GM23338 (cell line): ENCODE results near the gene ZNF497. TPM values are rescaled to one million over a fixed set of nuclear protein-coding genes. Genes with fewer than 3 reads are reported as not detected.

Experiments
- ATAC-seq: fragments of 200-7000 bp; cut with Tn5 transposase; 3 replicates; pipeline ENCODE4 v1.9.1; 2020
- DNase-seq: peaks from one replicate; pipeline ENCODE4 v3.0.0-alpha.2; 2015; ENCODE audit warnings: low spot score
- H2AFZ ChIP-seq: fragments of 200-600 bp; sonication (generic); 2 replicates; pipeline ENCODE4 v1.8.0; 2016; ENCODE audit warnings: antibody characterized with exemption, mild to moderate bottlenecking, moderate library complexity
- H3F3A ChIP-seq: fragments of 200-600 bp; sonication (generic); replicated peaks from 2 replicates; pipeline ENCODE4 v1.8.0; 2017; ENCODE audit warnings: antibody characterized with exemption, mixed run types, low read depth
- H3K27ac ChIP-seq: fragments of 200-600 bp; sonication (generic); 2 replicates; pipeline ENCODE4 v1.6.1; 2016; ENCODE audit warnings: low read depth
- H3K27me3 ChIP-seq: fragments of 200-600 bp; sonication (generic); 2 replicates; pipeline ENCODE4 v1.8.0; 2016; ENCODE audit warnings: mild to moderate bottlenecking, mixed run types, moderate library complexity; ENCODE audit not compliant: insufficient read depth
- H3K36me3 ChIP-seq: fragments of 200-600 bp; sonication (generic); 2 replicates; pipeline ENCODE4 v1.8.0; 2016; ENCODE audit warnings: mild to moderate bottlenecking; ENCODE audit not compliant: insufficient read depth
- H3K4me1 ChIP-seq: fragments of 200-600 bp; sonication (generic); 2 replicates; pipeline ENCODE4 v1.8.0; 2016; ENCODE audit warnings: mild to moderate bottlenecking, moderate library complexity; ENCODE audit not compliant: insufficient read depth
- H3K4me2 ChIP-seq: fragments of 200-600 bp; sonication (generic); 2 replicates; pipeline ENCODE4 v1.7.1; 2017; ENCODE audit warnings: mixed run types
- H3K4me3 ChIP-seq: fragments of 200-600 bp; sonication (generic); 2 replicates; pipeline ENCODE4 v1.6.1; 2016; ENCODE audit warnings: mixed run types
- H3K79me2 ChIP-seq: fragments of 200-600 bp; sonication (generic); replicated peaks from 2 replicates; pipeline ENCODE4 v1.8.0; 2017; ENCODE audit warnings: mild to moderate bottlenecking; ENCODE audit not compliant: insufficient read depth
- H3K9me2 ChIP-seq: fragments of 200-600 bp; sonication (generic); 2 replicates; pipeline ENCODE4 v1.8.0; 2017; ENCODE audit not compliant: insufficient read depth
- H4K20me1 ChIP-seq: fragments of 200-600 bp; sonication (generic); replicated peaks from 2 replicates; pipeline ENCODE4 v1.8.0; 2017; ENCODE audit warnings: mild to moderate bottlenecking; ENCODE audit not compliant: insufficient read depth
- H3K27ac Mint-ChIP-seq: 2 replicates; pipeline ENCODE4 v1.8.0; 2020; ENCODE audit warnings: inconsistent platforms, mild to moderate bottlenecking, moderate library complexity, mixed read lengths
- H3K27me3 Mint-ChIP-seq: 3 replicates; pipeline ENCODE4 v1.8.0; 2022; ENCODE audit warnings: low read depth, mild to moderate bottlenecking, moderate library complexity, mixed read lengths, inconsistent platforms; ENCODE audit not compliant: insufficient read depth, poor library complexity
- H3K36me3 Mint-ChIP-seq: 3 replicates; pipeline ENCODE4 v1.8.0; 2021; ENCODE audit warnings: low read depth, mild to moderate bottlenecking, inconsistent platforms, moderate library complexity, mixed read lengths
- H3K4me1 Mint-ChIP-seq: 3 replicates; pipeline ENCODE4 v1.8.0; 2020; ENCODE audit warnings: mild to moderate bottlenecking, inconsistent platforms, mixed read lengths
- H3K4me3 Mint-ChIP-seq: 3 replicates; pipeline ENCODE4 v1.8.0; 2021; ENCODE audit warnings: moderate library complexity, mild to moderate bottlenecking, inconsistent platforms, mixed read lengths
- H3K9me3 Mint-ChIP-seq: 3 replicates; pipeline ENCODE4 v1.8.0; 2020; ENCODE audit warnings: moderate library complexity, mild to moderate bottlenecking, inconsistent platforms, mixed read lengths
- CREB1 ChIP-seq: fragments of 250-450 bp; sonication (Bioruptor Pico); IDR thresholded peaks from 2 replicates; pipeline ENCODE4 v1.5.0; 2020; ENCODE audit warnings: low read depth, mild to moderate bottlenecking, moderate library complexity
- CTCF ChIP-seq, 2 experiments: fragments of 200-600 bp in 1 of 2; sonication (generic) in 1 of 2; conservative IDR thresholded peaks; 2 replicates each; pipeline versions ENCODE4 v1.5.1 to v1.6.1; 2016 to 2017; ENCODE audit warnings: antibody characterized with exemption in 2 of 2, low read depth in 2 of 2, mild to moderate bottlenecking in 2 of 2, moderate library complexity in 1 of 2
- EZH2 ChIP-seq: fragments of 200-600 bp; sonication (generic); IDR thresholded peaks from one replicate; pipeline ENCODE4 v1.8.0; 2017; ENCODE audit warnings: antibody characterized with exemption, mild to moderate bottlenecking, low read depth; ENCODE audit not compliant: unreplicated experiment
- EZH2phosphoT487 ChIP-seq: fragments of 200-600 bp; sonication (generic); IDR thresholded peaks from one replicate; pipeline ENCODE4 v1.8.1; 2018; ENCODE audit warnings: antibody characterized with exemption; ENCODE audit not compliant: unreplicated experiment
- JUNB ChIP-seq: IDR thresholded peaks from one replicate; pipeline ENCODE4 v1.6.1; 2016; ENCODE audit warnings: antibody characterized with exemption; ENCODE audit not compliant: unreplicated experiment
- NANOG ChIP-seq: IDR thresholded peaks from 2 replicates; pipeline ENCODE4 v1.6.1; 2016; ENCODE audit warnings: antibody characterized with exemption, borderline replicate concordance
- POLR2AphosphoS5 ChIP-seq: IDR thresholded peaks from 2 replicates; pipeline ENCODE4 v1.6.1; 2016; ENCODE audit warnings: antibody characterized with exemption, low read depth
- REST ChIP-seq: IDR thresholded peaks from one replicate; pipeline ENCODE4 v1.6.1; 2018; ENCODE audit warnings: antibody characterized with exemption; ENCODE audit not compliant: unreplicated experiment
- STAT1 ChIP-seq: IDR thresholded peaks from one replicate; pipeline ENCODE4 v1.6.1; 2016; ENCODE audit warnings: antibody characterized with exemption; ENCODE audit not compliant: unreplicated experiment
- ZNF114 ChIP-seq: fragments of 250-450 bp; sonication (Bioruptor Pico); IDR thresholded peaks from 2 replicates; pipeline ENCODE4 v1.5.0; 2020; ENCODE audit warnings: mild to moderate bottlenecking, moderate library complexity
- ZNF331 ChIP-seq: fragments of 250-450 bp; sonication (Bioruptor Pico); IDR thresholded peaks from 2 replicates; pipeline ENCODE4 v1.5.0; 2020; ENCODE audit warnings: low read depth, mild to moderate bottlenecking, moderate library complexity
- polyA plus RNA-seq: library from polyadenylated mRNA; unstranded; fragments of >200 nt; fragmentation: Nextera tagmentation; extraction: Ambion mirVana; gene quantifications from 2 replicates; pipeline ENCODE4 v1.2.1, GENCODE V29; 2016
- total RNA-seq: library from RNA; depleted of rRNA; stranded (reverse); fragments of >200 nt; shearing (Covaris generic); gene quantifications from 2 replicates; pipeline ENCODE4 v1.2.3, GENCODE V29; 2014

Gene ZNF497
- total and polyA plus RNA-seq, 2 experiments from 2014 or later = 0.44 to 2.0 TPM

DNA sequence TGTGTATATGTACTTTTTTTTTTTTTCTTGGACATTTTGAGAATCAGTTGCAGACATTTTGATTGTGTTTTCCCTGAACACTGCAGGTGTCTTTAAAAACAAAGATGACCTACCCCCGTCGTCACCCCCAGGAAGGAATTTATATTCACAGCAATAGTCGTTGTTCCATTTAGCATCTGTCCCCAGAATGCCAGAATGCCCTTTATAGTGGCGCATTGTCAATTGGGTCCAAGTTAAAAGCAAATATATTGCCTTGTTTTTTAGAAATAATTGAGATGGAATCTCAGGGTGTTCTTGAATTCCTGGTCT is 31.1 kb upstream of the ZNF497 start (continued):
- TF ChIP-seq REST (no peak), EZH2 (no peak), ZNF331 (CRISPR knock-in tag) (no peak)

- H3K4me2 ChIP-seq = no peak overlapping the region
- Mint-ChIP-seq H3K4me1 (peaks cover 21% of the 10 kb centered on the region), H3K27me3 (peaks cover 22% of the 10 kb centered on the region), H3K27ac (no peak overlapping the region), H3K36me3 (peaks cover 70% of the 10 kb centered on the region), H3K9me3 (no peaks in the 10 kb centered on the region), H3K4me3 (no peak overlapping the region; the same call in 2 of the 3 replicates)
- no peak overlapping the region for H2AFZ ChIP-seq
- H3K36me3 ChIP-seq = peaks cover 46% of the 10 kb centered on the region
- no peak overlapping the region for H3K4me3 ChIP-seq
- H3K4me1 ChIP-seq = peaks cover 8% of the 10 kb centered on the region
- H4K20me1 ChIP-seq = peaks cover 35% of the 10 kb centered on the region
- no peak overlapping the region for H3K27ac ChIP-seq
- peaks cover 39% of the 10 kb centered on the region for H3K79me2 ChIP-seq
- peaks cover 16% of the 10 kb centered on the region for H3K27me3 ChIP-seq
- H3K9me2 ChIP-seq = no peaks in the 10 kb centered on the region
- H3F3A ChIP-seq = peaks cover 70% of the 10 kb centered on the region
- ATAC-seq = no peak
- no peak for DNase-seq
- TF ChIP-seq CREB1 (CRISPR knock-in tag) (no peak), EZH2 (no peak), STAT1 (no peak), NANOG (no peak), ZNF331 (CRISPR knock-in tag) (no peak), CTCF (conservative IDR thresholded peaks at IDR 0.05; ENCODE audit: low read depth in 2 of 2) (no peak), REST (no peak), ZNF114 (CRISPR knock-in tag) (no peak), EZH2phosphoT487 (no peak), POLR2AphosphoS5 (no peak), JUNB (no peak)
Measured at GRCh38 chr19:58392945-58393724, 30.6 kb upstream of the ZNF497 start.
